Mucosa of gallbladder (tissue), 1 donor: ENCODE measurements around the gene SNX19. TPM values are rescaled to one million over a fixed set of nuclear protein-coding genes. Genes with fewer than 3 reads are reported as not detected.

Experiments used
- DNase-seq: peaks from one replicate; pipeline ENCODE4 v3.0.0-alpha.2; 2020; ENCODE audit warnings: low spot score
- total RNA-seq: library from RNA; stranded (reverse); gene quantifications from one replicate; pipeline ENCODE4 v1.2.1, GENCODE V29; 2021
- donor health status: DM: no; HTN: no; CAD: no.

The SNX19 gene
- total RNA-seq, 1 donor from 2014 or later, result 76.6 TPM

GRCh38 chr11:130842001-130842400 lies 74.3 kb downstream of the SNX19 start:
- no peak for DNase-seq

GRCh38 chr11:130840679-130841078 lies 75.6 kb downstream of the SNX19 start:
- no peak for DNase-seq

- DNase-seq, result no peak
Measured at GRCh38 chr11:130839981-130840666, 76.2 kb downstream of the SNX19 start.

- no peak for DNase-seq
Measured at GRCh38 chr11:130837194-130837593, 79.1 kb downstream of the SNX19 start.

GRCh38 chr11:130834886-130835285 lies 81.4 kb downstream of the SNX19 start:
- no peak for DNase-seq

GRCh38 chr11:130832566-130833425 lies 83.5 kb downstream of the SNX19 start:
- DNase-seq, result no peak

GRCh38 chr11:130831976-130832375 lies 84.3 kb downstream of the SNX19 start:
- no peak for DNase-seq

- DNase-seq, result no peak
Measured at GRCh38 chr11:130831506-130831905, 84.8 kb downstream of the SNX19 start.

- DNase-seq, result no peak
Measured at GRCh38 chr11:130830566-130830965, 85.7 kb downstream of the SNX19 start.

- DNase-seq, result peak; percentile 56
Measured at GRCh38 chr11:130829920-130830511, 86.3 kb downstream of the SNX19 start.

GRCh38 chr11:130828741-130829140 lies 87.5 kb downstream of the SNX19 start:
- DNase-seq, result no peak

- no peak for DNase-seq
Measured at GRCh38 chr11:130827451-130828377, 88.6 kb downstream of the SNX19 start.

- no peak for DNase-seq
Measured at GRCh38 chr11:130826572-130826971, 89.7 kb downstream of the SNX19 start.

- no peak for DNase-seq
Measured at GRCh38 chr11:130825983-130826382, 90.3 kb downstream of the SNX19 start.

- DNase-seq, result no peak
Measured at GRCh38 chr11:130825561-130825960, 90.7 kb downstream of the SNX19 start.
